ENCODE results near the gene ATG2B. TPM values are rescaled to one million over a fixed set of nuclear protein-coding genes. Genes with fewer than 3 reads are reported as not detected.

The ATG2B gene
- total RNA-seq, 4 donors from 2014 or later: 26.4 to 44.9 (median 37.6) TPM

GRCh38 chr14:96261772-96262655 lies 101.1 kb downstream of the ATG2B start:
- H3K4me3 ChIP-seq: no peak overlapping the region
- DNase-seq (ENCODE audit: low spot score in 2 of 2): no peak
- H3K36me3 ChIP-seq: no peaks in the 10 kb centered on the region
- H3K9me3 ChIP-seq: peaks cover 0 to 8% (median 0%) of the 10 kb centered on the region in 4 donors
- no peak overlapping the region for H3K27ac ChIP-seq
- no peaks in the 10 kb centered on the region for H3K27me3 ChIP-seq
- 85 to 87% methylated on average over 14 to 16 of the region's 16 CpGs for WGBS, 2 donors
- H3K4me1 ChIP-seq: no peaks in the 10 kb centered on the region
- TF ChIP-seq CTCF (IDR thresholded peaks at IDR 0.05) (no peak), POLR2A (IDR thresholded peaks at IDR 0.05) (no peak), EP300 (IDR thresholded peaks at IDR 0.05) (no peak)

DNA sequence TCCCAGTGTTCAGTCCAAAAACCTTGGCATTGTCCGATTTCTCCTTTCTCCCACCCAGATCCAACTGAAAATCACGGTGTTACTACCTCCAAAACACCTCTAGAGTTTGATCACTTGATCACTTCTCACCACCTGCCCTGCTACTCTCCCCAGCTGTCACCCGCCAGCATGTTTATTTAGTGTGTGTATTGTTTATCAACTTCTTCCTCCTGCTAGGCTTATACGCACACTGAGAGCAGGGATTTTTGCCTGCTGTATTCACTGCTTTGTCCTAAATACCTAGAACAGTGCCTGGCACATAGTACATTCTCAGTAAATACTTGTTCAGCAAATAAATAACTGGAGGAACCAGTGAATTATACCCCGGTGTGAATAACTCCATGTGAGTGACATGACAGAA lies 102.1 kb downstream of the ATG2B start:
- TF ChIP-seq EP300 (IDR thresholded peaks at IDR 0.05): no peak
- TF ChIP-seq CTCF (IDR thresholded peaks at IDR 0.05): no peak
- TF ChIP-seq POLR2A (IDR thresholded peaks at IDR 0.05): no peak
- Histone ChIP-seq H3K9me3 (peaks cover 0 to 8% (median 0%) of the 10 kb centered on the region in 4 donors), H3K4me3 (no peak overlapping the region), H3K27ac (no peak overlapping the region), H3K4me1 (no peaks in the 10 kb centered on the region), H3K27me3 (no peaks in the 10 kb centered on the region), H3K36me3 (no peaks in the 10 kb centered on the region)
- DNase-seq (ENCODE audit: low spot score in 2 of 2): no peak
- 86 to 87% methylated on average over 5 of the region's 5 CpGs for WGBS, 2 donors

DNA sequence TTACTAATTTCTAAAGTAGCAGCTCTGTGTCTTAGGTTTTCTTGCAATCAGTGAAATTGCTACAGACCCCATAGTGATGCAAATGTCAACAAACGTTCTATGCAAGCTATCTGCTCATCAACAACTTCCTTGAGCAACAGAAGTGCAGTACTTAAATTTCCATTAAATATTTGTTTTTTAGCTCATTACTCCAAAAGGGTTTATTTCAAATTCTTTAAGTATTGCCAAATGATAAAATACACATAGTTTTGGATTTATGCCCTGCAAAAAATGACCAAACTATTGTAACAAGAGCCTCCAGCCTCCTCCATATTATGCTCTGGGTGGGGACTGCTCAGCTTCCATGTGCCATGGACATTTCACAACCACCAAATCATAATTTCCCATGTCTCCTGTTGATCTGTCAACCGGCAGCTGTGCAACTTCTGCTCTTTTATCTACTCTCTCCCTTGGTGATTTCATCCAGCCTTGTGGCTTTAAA lies 102.8 kb downstream of the ATG2B start:
- Histone ChIP-seq H3K36me3 (no peaks in the 10 kb centered on the region), H3K9me3 (peaks cover 0 to 8% (median 0%) of the 10 kb centered on the region in 4 donors), H3K4me1 (no peaks in the 10 kb centered on the region), H3K4me3 (no peak overlapping the region), H3K27me3 (no peaks in the 10 kb centered on the region), H3K27ac (no peak overlapping the region)
- WGBS, 2 donors: 69 to 70% methylated on average over 2 of the region's 2 CpGs
- DNase-seq (ENCODE audit: low spot score in 2 of 2): no peak
- TF ChIP-seq POLR2A (IDR thresholded peaks at IDR 0.05) (no peak), CTCF (IDR thresholded peaks at IDR 0.05) (no peak), EP300 (IDR thresholded peaks at IDR 0.05) (no peak)

DNA sequence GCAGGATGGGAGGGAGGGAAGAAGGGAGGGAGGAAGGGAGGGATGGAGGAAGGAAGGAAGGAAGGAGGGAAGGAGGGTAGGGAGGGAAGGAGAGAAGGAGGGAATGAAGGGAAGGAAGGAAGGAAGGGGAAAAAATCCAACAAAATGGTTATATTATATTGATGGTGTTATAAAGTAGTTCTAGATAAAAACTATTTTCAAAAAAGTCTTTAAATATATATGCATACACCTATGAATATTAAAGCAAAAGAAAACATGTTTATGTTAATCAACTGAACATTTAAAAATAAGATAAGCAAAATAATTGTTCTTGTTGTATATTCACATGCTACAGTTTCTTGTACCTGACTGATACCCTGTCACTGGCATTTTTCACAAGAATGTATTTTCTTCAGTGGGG lies 105.2 kb downstream of the ATG2B start:
- Histone ChIP-seq H3K36me3 (no peaks in the 10 kb centered on the region), H3K9me3 (peaks cover 0 to 8% (median 0%) of the 10 kb centered on the region in 4 donors), H3K4me3 (no peak overlapping the region), H3K27ac (no peak overlapping the region), H3K27me3 (no peaks in the 10 kb centered on the region), H3K4me1 (no peaks in the 10 kb centered on the region)
- TF ChIP-seq EP300 (IDR thresholded peaks at IDR 0.05): no peak
- TF ChIP-seq POLR2A (IDR thresholded peaks at IDR 0.05): no peak
- no peak for TF ChIP-seq CTCF (IDR thresholded peaks at IDR 0.05)
- no peak for DNase-seq (ENCODE audit: low spot score in 2 of 2)

GRCh38 chr14:96257056-96257455 lies 106.1 kb downstream of the ATG2B start:
- no peak for TF ChIP-seq POLR2A (IDR thresholded peaks at IDR 0.05)
- TF ChIP-seq EP300 (IDR thresholded peaks at IDR 0.05): no peak
- TF ChIP-seq CTCF (IDR thresholded peaks at IDR 0.05): no peak
- Histone ChIP-seq H3K4me3 (no peak overlapping the region), H3K27me3 (no peaks in the 10 kb centered on the region), H3K27ac (no peak overlapping the region), H3K9me3 (peaks cover 0 to 8% (median 0%) of the 10 kb centered on the region in 4 donors), H3K36me3 (no peaks in the 10 kb centered on the region), H3K4me1 (no peaks in the 10 kb centered on the region)
- WGBS, 2 donors: 73 to 76% methylated on average over 8 of the region's 8 CpGs
- no peak for DNase-seq (ENCODE audit: low spot score in 2 of 2)

All from tibial nerve (tissue), 4 donors.